Left lung (tissue), 10 donors: ENCODE measurements around the gene RBBP7. TPM values are rescaled to one million over a fixed set of nuclear protein-coding genes. Genes with fewer than 3 reads are reported as not detected.

Experiments
- ATAC-seq: fragments of 200-7000 bp; cut with Tn5 transposase; one replicate; pipeline ENCODE4 v1.9.1; 2020; ENCODE audit warnings: moderate library complexity
- DNase-seq, 4 donors: peaks; one replicate each; pipeline ENCODE4 v3.0.0-alpha.2; 2013 to 2020
- H3K27ac ChIP-seq, 2 donors: fragments of 200-600 bp; sonication (generic) in 1 of 2; one replicate each; pipeline versions ENCODE4 v1.5.0 to v1.8.0; 2020 to 2021
- H3K27me3 ChIP-seq, 2 donors: fragments of 200-600 bp; sonication (generic) in 1 of 2; one replicate each; pipeline versions ENCODE4 v1.5.0 to v1.8.0; 2020 to 2021
- H3K36me3 ChIP-seq, 2 donors: fragments of 200-600 bp; sonication (generic) in 1 of 2; one replicate each; pipeline versions ENCODE4 v1.5.0 to v1.8.0; 2020 to 2021
- H3K4me1 ChIP-seq, 2 donors: fragments of 200-600 bp; one replicate each; pipeline ENCODE4 v1.8.0; 2021
- H3K4me3 ChIP-seq, 2 donors: fragments of 200-600 bp; sonication (generic) in 1 of 2; one replicate each; pipeline versions ENCODE4 v1.5.0 to v1.8.0; 2020 to 2021; ENCODE audit warnings: mild to moderate bottlenecking in 1 of 2
- H3K9me3 ChIP-seq, 2 donors: fragments of 200-600 bp; sonication (generic) in 1 of 2; one replicate each; pipeline versions ENCODE4 v1.5.0 to v1.8.0; 2020 to 2021
- CTCF ChIP-seq, 2 donors: fragments of 200-600 bp; sonication (generic) in 1 of 2; IDR thresholded peaks; one replicate each; pipeline versions ENCODE4 v1.5.0 to v1.8.0; 2021; ENCODE audit warnings: antibody characterized with exemption in 2 of 2
- intact Hi-C, 2 donors: fragments of 100-400 bp; cut with DNase I; formaldehyde crosslinking; loops; one replicate each; pipeline versions ENCODE4 v1.11.2 to v1.14.2; 2022
- polyA plus RNA-seq, 6 donors: library from polyadenylated mRNA; unstranded; fragments of 120-200 nt; gene quantifications; one replicate each; pipeline ENCODE4 v1.2.1, GENCODE V29; 2013; ENCODE audit not compliant: insufficient read length in 6 of 6
- total RNA-seq, 2 donors: library from RNA; stranded (reverse); fragmentation: NEBNext Ultra II Directional; extraction: Animal tissue kit (Norgen Biotek cat#: 25700); gene quantifications; one replicate each; pipeline ENCODE4 v1.2.1, GENCODE V29; 2021
- donor health status: DM: no; HTN: yes; CAD: no.
- donor health status: DM: no; HTN: no; CAD: no.

RBBP7 gene
- total and polyA plus RNA-seq, 8 donors: 70.4 to 275 (median 238) TPM

GRCh38 chrX:16804923-16805464, 65.2 kb downstream of the RBBP7 start:
- Histone ChIP-seq H3K4me1 (peaks cover 7 to 8% of the 10 kb centered on the region in 2 donors), H3K4me3 (no peak overlapping the region), H3K27me3 (no peaks in the 10 kb centered on the region), H3K9me3 (no peaks in the 10 kb centered on the region), H3K27ac (no peak overlapping the region), H3K36me3 (no peaks in the 10 kb centered on the region)
- DNase-seq (no peak), ATAC-seq (no peak)
- TF ChIP-seq CTCF (IDR thresholded peaks at IDR 0.05): no peak
- intact Hi-C loops: no loop called here

GRCh38 chrX:16797841-16798240, 72.3 kb downstream of the RBBP7 start:
- intact Hi-C loops: no loop called here
- H3K4me1 ChIP-seq: no peaks in the 10 kb centered on the region
- no peak overlapping the region for H3K27ac ChIP-seq
- no peak overlapping the region for H3K4me3 ChIP-seq
- peaks cover 0 to 5% of the 10 kb centered on the region in 2 donors for H3K36me3 ChIP-seq
- H3K27me3 ChIP-seq: no peaks in the 10 kb centered on the region
- no peak for DNase-seq
- H3K9me3 ChIP-seq: no peaks in the 10 kb centered on the region
- TF ChIP-seq CTCF (IDR thresholded peaks at IDR 0.05): no peak
- ATAC-seq: no peak

GRCh38 chrX:16797358-16797757, 72.8 kb downstream of the RBBP7 start:
- Histone ChIP-seq H3K4me3 (no peak overlapping the region), H3K36me3 (peaks cover 0 to 5% of the 10 kb centered on the region in 2 donors), H3K4me1 (no peaks in the 10 kb centered on the region), H3K27me3 (no peaks in the 10 kb centered on the region), H3K27ac (no peak overlapping the region), H3K9me3 (no peaks in the 10 kb centered on the region)
- intact Hi-C loops: no loop called here
- no peak for TF ChIP-seq CTCF (IDR thresholded peaks at IDR 0.05)
- ATAC-seq: no peak
- DNase-seq: no peak

GRCh38 chrX:16796298-16796697, 73.9 kb downstream of the RBBP7 start:
- Histone ChIP-seq H3K27me3 (no peaks in the 10 kb centered on the region), H3K36me3 (peaks cover 0 to 5% of the 10 kb centered on the region in 2 donors), H3K27ac (no peak overlapping the region), H3K9me3 (no peaks in the 10 kb centered on the region), H3K4me3 (no peak overlapping the region), H3K4me1 (no peaks in the 10 kb centered on the region)
- ATAC-seq (no peak), DNase-seq (no peak)
- TF ChIP-seq CTCF (IDR thresholded peaks at IDR 0.05): no peak
- intact Hi-C loops: no loop called here

Other genes with a start within 250 kb of the RBBP7 start
- gene S100G, start 220.2 kb downstream of the RBBP7 start, total RNA-seq: under 1 TPM in 1 of 2 donors, not detected in 1; 0.64 TPM
- not detected for gene S100G, start 220.2 kb downstream of the RBBP7 start, polyA plus RNA-seq
- 10 to 100 TPM; 10.2 to 15.7 TPM for gene CTPS2, start 157.7 kb downstream of the RBBP7 start, total RNA-seq
- gene CTPS2, start 157.7 kb downstream of the RBBP7 start, polyA plus RNA-seq: 10 to 100 TPM; 47.7 to 56.5 (median 50.3) TPM
- gene SYAP1, start 150.8 kb downstream of the RBBP7 start, total RNA-seq: 10 to 100 TPM; 25.8 to 36.9 TPM
- gene SYAP1, start 150.8 kb downstream of the RBBP7 start, polyA plus RNA-seq: 10 to 100 TPM; 17.9 to 24.4 (median 21.5) TPM
- gene TXLNG, start 83.9 kb downstream of the RBBP7 start, total RNA-seq: 10 to 100 TPM in 1 of 2 donors, 1 to 10 TPM in 1; 9.6 to 11.3 TPM
- 10 to 100 TPM; 13.5 to 18.2 (median 16.9) TPM for gene TXLNG, start 83.9 kb downstream of the RBBP7 start, polyA plus RNA-seq
- gene REPS2, start 76.3 kb upstream of the RBBP7 start, total RNA-seq: 10 to 100 TPM; 15.7 to 19.5 TPM
- 10 to 100 TPM; 12.6 to 15.4 (median 14.6) TPM for gene REPS2, start 76.3 kb upstream of the RBBP7 start, polyA plus RNA-seq